Effector memory CD8-positive, alpha-beta T cell (primary cell): ENCODE data around the gene CARD10.

Source experiments
- ATAC-seq: fragments of 150-1000 bp; cut with Tn5 transposase; replicated peaks from 2 replicates; pipeline ENCODE4 v1.10.0; 2021; ENCODE audit warnings: mild to moderate bottlenecking, moderate library complexity
- DNase-seq, 3 experiments: peaks; one replicate each; pipeline ENCODE4 v3.0.0; 2021
- H3K27ac Mint-ChIP-seq, 2 donors: one replicate each; pipeline ENCODE4 v1.8.0; 2022; ENCODE audit warnings: mild to moderate bottlenecking in 2 of 2, mixed read lengths in 2 of 2, moderate library complexity in 2 of 2
- H3K27me3 Mint-ChIP-seq, 2 donors: one replicate each; pipeline ENCODE4 v1.8.0; 2022; ENCODE audit warnings: mixed read lengths in 2 of 2
- H3K36me3 Mint-ChIP-seq: one replicate; pipeline ENCODE4 v1.8.0; 2022; ENCODE audit warnings: mild to moderate bottlenecking, moderate library complexity, mixed read lengths; ENCODE audit not compliant: insufficient read depth
- H3K4me1 Mint-ChIP-seq, 2 donors: one replicate each; pipeline ENCODE4 v1.8.0; 2022; ENCODE audit warnings: low read depth in 2 of 2, mixed read lengths in 2 of 2
- H3K4me3 Mint-ChIP-seq, 2 donors: one replicate each; pipeline ENCODE4 v1.8.0; 2022; ENCODE audit warnings: mild to moderate bottlenecking in 2 of 2, mixed read lengths in 2 of 2, moderate library complexity in 2 of 2
- H3K9me3 Mint-ChIP-seq, 2 donors: one replicate each; pipeline ENCODE4 v1.8.0; 2022; ENCODE audit warnings: mixed read lengths in 2 of 2

The CARD10 gene

GRCh38 chr22:37491559-37492427 lies 27.4 kb downstream of the CARD10 start:
- no peak for DNase-seq
- H3K27ac Mint-ChIP-seq, result no peak overlapping the region
- peaks cover 6% of the 10 kb centered on the region for H3K36me3 Mint-ChIP-seq
- no peak overlapping the region for H3K4me3 Mint-ChIP-seq
- no peak for ATAC-seq
- peaks cover 34 to 39% of the 10 kb centered on the region in 2 donors for H3K4me1 Mint-ChIP-seq
- no peaks in the 10 kb centered on the region for H3K9me3 Mint-ChIP-seq
- H3K27me3 Mint-ChIP-seq, result peaks cover 0 to 20% of the 10 kb centered on the region in 2 donors

DNA sequence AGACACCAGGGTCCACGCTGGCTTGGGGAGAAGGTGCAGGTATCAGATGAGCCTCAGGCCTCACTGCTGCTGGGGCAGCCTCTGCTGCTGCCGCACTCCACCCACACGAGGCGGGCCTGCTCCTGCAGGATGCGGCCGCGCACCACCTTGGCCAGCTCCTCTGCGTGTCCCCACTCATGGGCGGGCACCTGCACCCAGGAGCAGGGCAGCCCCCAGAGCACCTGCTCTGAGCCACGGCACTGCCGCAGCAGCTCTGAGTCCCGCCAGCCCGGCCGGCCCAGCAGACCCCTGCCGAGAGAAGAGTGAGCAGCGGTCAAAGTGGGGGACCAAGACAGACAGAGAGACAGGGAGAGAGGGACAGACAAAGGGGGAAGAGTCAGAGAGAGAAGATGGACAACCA lies 28.1 kb downstream of the CARD10 start:
- Mint-ChIP-seq H3K36me3 (peaks cover 11% of the 10 kb centered on the region), H3K4me3 (no peak overlapping the region), H3K27me3 (peaks cover 0 to 13% of the 10 kb centered on the region in 2 donors), H3K27ac (no peak overlapping the region), H3K4me1 (peaks cover 39 to 44% of the 10 kb centered on the region in 2 donors), H3K9me3 (no peaks in the 10 kb centered on the region)
- DNase-seq (no peak), ATAC-seq (no peak)

DNA sequence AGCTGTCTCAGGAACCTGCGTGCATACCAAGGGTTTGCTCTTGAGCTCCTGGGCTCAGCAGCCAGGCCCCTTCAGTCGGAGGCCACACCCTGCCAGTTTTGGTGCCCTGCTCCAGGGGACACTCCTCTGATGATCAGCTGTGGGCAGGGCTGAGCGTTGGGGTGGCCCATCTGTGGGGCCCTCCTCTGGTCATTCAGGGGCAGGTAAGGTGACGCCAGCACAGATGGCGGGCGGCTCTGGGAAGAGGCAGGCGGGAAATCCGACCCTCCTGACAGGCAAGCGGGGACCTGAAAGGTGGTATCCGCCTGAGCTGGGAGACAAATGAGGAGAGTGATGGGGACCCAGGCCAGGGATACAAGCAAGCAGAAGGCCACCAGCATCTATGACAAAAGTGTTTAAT lies 29.2 kb downstream of the CARD10 start:
- no peaks in the 10 kb centered on the region for H3K9me3 Mint-ChIP-seq
- DNase-seq (no peak), ATAC-seq (no peak)
- H3K36me3 Mint-ChIP-seq, result peaks cover 14% of the 10 kb centered on the region
- H3K27ac Mint-ChIP-seq, result peak overlapping the region; percentile 74 to 78
- H3K4me1 Mint-ChIP-seq, result peaks cover 45 to 49% of the 10 kb centered on the region in 2 donors
- peaks cover 0 to 2% of the 10 kb centered on the region in 2 donors for H3K27me3 Mint-ChIP-seq
- H3K4me3 Mint-ChIP-seq, result peak overlapping the region in 1 of 2 donors; percentile 37

DNA sequence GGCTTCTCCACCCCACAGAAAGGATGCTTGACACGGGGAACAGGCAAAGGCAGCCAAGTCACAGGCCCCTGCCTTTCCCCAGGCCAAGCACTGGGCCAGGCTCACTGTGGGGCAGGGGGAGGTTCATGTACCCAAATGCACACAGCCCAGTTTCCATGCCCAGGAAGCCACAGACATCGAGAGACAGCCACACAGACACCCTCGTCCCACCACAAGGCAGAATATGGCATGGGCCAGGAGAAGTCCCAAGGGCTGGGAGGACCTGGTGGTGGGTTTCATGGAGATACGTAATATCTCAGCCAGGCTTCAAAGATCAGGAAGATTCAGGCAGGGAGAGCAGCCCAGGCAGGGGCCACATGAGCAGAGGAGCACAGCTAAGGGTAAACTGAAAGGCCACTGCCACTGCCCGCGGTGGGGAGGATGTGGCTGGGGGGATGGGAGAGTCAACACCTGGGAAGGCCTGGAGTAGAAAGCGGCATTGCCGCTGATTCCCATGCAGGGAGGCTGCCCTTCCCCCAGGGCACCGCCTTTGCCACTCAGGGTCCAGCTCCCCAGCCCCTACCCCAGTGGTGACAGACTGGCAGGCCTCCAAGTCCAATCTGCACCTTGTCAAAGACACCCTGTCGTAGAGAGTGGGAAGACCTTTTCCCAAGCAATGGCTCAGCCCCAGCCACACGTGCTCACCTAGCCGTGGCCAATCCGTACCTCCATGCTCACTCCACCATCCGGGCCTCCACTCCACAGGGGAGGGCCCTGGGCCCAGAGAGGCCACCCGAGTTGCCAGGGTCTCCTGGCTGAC lies 30.7 kb downstream of the CARD10 start:
- no peak for DNase-seq
- peaks cover 56 to 60% of the 10 kb centered on the region in 2 donors for H3K4me1 Mint-ChIP-seq
- no peaks in the 10 kb centered on the region for H3K27me3 Mint-ChIP-seq
- no peak overlapping the region for H3K4me3 Mint-ChIP-seq
- no peaks in the 10 kb centered on the region for H3K9me3 Mint-ChIP-seq
- no peak for ATAC-seq
- peaks cover 22% of the 10 kb centered on the region for H3K36me3 Mint-ChIP-seq
- H3K27ac Mint-ChIP-seq, result peak overlapping the region in 1 of 2 donors; percentile 94

DNA sequence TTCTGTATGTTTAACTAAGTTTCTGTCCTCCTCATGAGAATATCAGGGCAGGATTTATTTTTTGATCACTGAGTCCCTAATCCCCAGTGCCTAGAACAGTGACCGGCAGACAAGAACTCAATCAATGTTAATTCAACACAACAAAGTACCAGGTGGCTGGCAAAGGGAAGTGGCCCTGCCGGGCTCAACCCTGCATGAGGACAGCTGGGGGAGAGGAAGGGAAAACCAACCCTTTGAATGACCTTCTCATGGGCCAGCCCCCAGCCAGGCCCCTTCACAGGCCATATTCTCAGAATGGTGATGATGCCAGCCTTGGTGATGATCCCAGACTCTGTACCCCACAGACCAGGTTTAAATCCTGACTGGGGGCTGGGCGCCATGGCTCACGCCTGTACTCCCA lies 31.6 kb downstream of the CARD10 start:
- Mint-ChIP-seq H3K27ac (peak overlapping the region; percentile 94 to 97), H3K4me1 (peaks cover 58 to 62% of the 10 kb centered on the region in 2 donors), H3K27me3 (no peaks in the 10 kb centered on the region), H3K36me3 (peaks cover 22% of the 10 kb centered on the region), H3K4me3 (peak overlapping the region; percentile 87 to 91), H3K9me3 (no peaks in the 10 kb centered on the region)
- DNase-seq (no peak), ATAC-seq (no peak)

- no peak for DNase-seq
- H3K36me3 Mint-ChIP-seq, result peaks cover 22% of the 10 kb centered on the region
These were observed 32.1 kb downstream of the CARD10 start for GRCh38 chr22:37487129-37487528.

GRCh38 chr22:37486224-37486845 lies 32.9 kb downstream of the CARD10 start, which contains the start of gene MFNG:
Gene MFNG (minus strand): TSS chr22:37486384. CDS start chr22:37486177, 207 bp downstream.
- Mint-ChIP-seq H3K36me3 (peaks cover 22% of the 10 kb centered on the region), H3K4me3 (peak within 1 kb of the TSS; percentile 87 to 91), H3K4me1 (peaks cover 65 to 72% of the 10 kb centered on the region in 2 donors), H3K27ac (peak within 1 kb of the TSS; percentile 94 to 97), H3K27me3 (no peaks in the 10 kb centered on the region), H3K9me3 (no peaks in the 10 kb centered on the region)
- ATAC-seq (peak; percentile 65), DNase-seq (peak; percentile 63 to 71 (median 67))

More at GRCh38 chr22:37487129-37487528, 32.1 kb downstream of the CARD10 start:
- ATAC-seq, result no peak
- peak overlapping the region; percentile 87 to 91 for H3K4me3 Mint-ChIP-seq
- H3K27ac Mint-ChIP-seq, result peak overlapping the region; percentile 94 to 97
- no peaks in the 10 kb centered on the region for H3K27me3 Mint-ChIP-seq
- H3K4me1 Mint-ChIP-seq, result peaks cover 61 to 66% of the 10 kb centered on the region in 2 donors
- no peaks in the 10 kb centered on the region for H3K9me3 Mint-ChIP-seq

DNA sequence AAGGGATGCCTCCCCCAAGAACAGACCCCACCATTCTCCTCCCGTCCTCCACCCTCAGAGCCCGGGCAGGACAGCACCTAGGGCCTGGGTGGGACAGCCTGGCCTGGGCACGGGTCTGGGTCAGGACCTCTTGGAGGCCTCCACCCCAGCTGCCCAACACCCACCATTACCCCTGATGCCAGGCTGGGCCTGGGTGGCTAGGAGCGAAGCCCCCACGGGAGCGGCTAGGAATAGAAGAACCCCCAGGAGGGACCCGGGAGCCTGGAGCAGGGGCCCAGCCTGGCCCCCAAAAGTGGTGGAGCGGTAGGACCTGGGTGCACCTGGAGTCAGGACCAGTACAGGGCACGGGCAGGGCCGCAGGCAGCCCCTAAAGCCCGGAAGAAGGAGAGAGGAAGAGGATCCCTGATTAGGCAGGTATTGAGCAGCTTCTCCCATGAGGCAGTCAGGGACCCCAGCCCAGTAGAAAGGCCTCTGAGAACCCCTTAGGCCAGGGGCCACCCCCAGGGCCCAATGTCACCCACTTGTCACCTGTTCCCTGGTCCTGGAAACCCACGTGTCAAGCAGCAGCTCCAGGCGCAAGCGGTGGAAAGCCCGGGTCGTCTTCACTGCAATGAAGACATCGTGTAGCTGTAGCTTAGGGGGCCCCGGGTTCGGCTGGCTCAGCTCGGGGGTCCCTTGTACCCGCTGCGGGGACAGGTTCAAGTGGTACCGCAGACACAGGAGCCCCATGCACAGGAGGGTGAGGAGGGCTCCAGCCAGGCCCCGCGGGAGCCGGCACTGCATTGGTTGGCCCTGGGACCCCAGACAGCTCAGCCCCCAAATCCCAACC lies 33.6 kb downstream of the CARD10 start:
- H3K4me3 Mint-ChIP-seq, result peak overlapping the region; percentile 87 to 91
- H3K36me3 Mint-ChIP-seq, result peaks cover 22% of the 10 kb centered on the region
- H3K27me3 Mint-ChIP-seq, result no peaks in the 10 kb centered on the region
- H3K27ac Mint-ChIP-seq, result peak overlapping the region; percentile 94 to 97
- no peaks in the 10 kb centered on the region for H3K9me3 Mint-ChIP-seq
- H3K4me1 Mint-ChIP-seq, result peaks cover 67 to 75% of the 10 kb centered on the region in 2 donors
- ATAC-seq (no peak), DNase-seq (peak in 2 of 3 experiments; percentile 7 to 12)

DNA sequence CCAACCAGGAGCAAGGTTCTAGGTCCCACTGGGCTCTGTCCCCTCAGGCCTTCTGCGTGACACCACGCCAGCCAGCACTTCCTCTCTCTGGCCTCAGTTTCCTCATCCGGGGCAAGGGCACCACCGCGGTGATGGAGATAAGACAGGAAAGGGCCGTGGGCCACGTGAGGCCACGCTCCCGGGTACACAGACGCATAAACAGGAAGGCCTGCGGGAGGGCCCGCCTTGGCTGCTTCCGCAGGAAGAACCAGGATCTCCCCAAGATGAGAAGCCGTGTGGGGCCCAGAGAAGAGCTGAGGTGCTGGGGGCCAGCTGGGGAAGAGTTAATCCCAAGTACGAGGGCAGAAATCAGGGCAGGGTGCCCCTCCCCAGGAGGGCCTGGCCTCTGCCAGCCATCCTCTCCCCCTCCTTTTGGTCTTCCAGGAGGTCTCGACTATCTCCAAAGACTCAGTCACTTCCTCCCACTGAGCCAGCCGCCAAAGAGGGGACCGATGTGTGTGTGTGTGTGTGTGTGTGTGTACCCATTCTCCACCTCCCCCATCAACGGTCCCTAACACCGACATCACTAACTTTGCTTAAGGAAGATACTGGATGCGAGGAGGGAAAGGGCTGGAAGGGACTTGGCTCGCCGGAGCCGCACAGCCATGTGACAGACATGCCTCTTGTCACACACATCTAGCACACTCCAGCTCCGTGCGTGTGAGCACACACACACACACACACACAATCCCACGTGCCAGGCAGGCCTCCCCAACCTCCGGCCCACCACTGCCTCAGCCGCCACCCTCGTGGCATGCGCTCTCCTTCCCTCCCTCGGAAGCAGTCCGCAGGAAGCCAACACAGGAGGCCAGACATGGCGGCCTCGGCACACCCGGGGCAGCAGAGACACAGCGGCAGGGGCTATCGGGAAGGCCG lies 34.5 kb downstream of the CARD10 start:
- Mint-ChIP-seq H3K36me3 (peaks cover 23% of the 10 kb centered on the region), H3K9me3 (no peaks in the 10 kb centered on the region), H3K27ac (peak overlapping the region; percentile 94 to 97), H3K27me3 (no peaks in the 10 kb centered on the region), H3K4me3 (peak overlapping the region; percentile 87 to 91), H3K4me1 (peaks cover 61 to 68% of the 10 kb centered on the region in 2 donors)
- ATAC-seq, result peak; percentile 66
- peak; percentile 60 to 65 (median 62) for DNase-seq

DNA sequence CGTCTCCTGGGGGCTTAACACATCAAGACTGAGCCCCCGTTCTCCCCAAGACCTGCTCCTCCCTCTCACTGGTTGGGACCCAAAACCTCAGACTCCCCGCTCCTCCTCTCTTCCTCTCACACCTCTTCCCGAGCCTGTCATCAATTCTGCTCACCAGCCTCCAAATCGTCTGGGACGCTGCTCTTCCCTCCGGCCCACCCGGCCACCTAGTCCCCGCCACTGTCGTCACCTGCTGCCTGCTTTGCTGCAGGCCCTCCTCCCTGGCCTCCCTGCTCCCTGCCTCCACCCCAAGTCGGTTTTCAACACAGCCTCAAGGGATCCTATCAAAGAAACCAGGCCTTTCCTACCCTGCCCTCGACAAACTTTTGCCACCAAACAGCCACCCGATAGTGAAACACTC lies 36.2 kb downstream of the CARD10 start:
- Mint-ChIP-seq H3K27me3 (no peaks in the 10 kb centered on the region), H3K4me3 (peak overlapping the region; percentile 87 to 91), H3K9me3 (no peaks in the 10 kb centered on the region), H3K27ac (peak overlapping the region; percentile 94 to 97), H3K36me3 (peaks cover 37% of the 10 kb centered on the region), H3K4me1 (peaks cover 57% of the 10 kb centered on the region in 2 donors)
- ATAC-seq (no peak), DNase-seq (no peak)

GRCh38 chr22:37482244-37482643 lies 37.0 kb downstream of the CARD10 start:
- Mint-ChIP-seq H3K27me3 (no peaks in the 10 kb centered on the region), H3K27ac (peak overlapping the region; percentile 94 to 97), H3K9me3 (no peaks in the 10 kb centered on the region), H3K36me3 (peaks cover 41% of the 10 kb centered on the region), H3K4me3 (peak overlapping the region; percentile 8 to 91), H3K4me1 (peaks cover 51 to 53% of the 10 kb centered on the region in 2 donors)
- no peak for ATAC-seq
- DNase-seq, result no peak
